Fibroblast of lung (primary cell): ENCODE measurements around the gene SLC35E1.

Experiments
- CTCF ChIP-seq, 2 donors: IDR thresholded peaks in 1 of 2; conservative IDR thresholded peaks in 1 of 2; 1 replicate in 1 of 2; 2 replicates in 1 of 2; pipeline ENCODE4 v1.5.1; 2011 to 2012; ENCODE audit warnings: low read length in 2 of 2, control low read depth in 1 of 2, inconsistent platforms in 1 of 2, low read depth in 1 of 2, mild to moderate bottlenecking in 1 of 2
- EZH2 ChIP-seq: IDR thresholded peaks from 2 replicates; pipeline ENCODE4 v1.5.1; 2012; ENCODE audit warnings: low read length, control low read depth, mild to moderate bottlenecking; ENCODE audit errors: missing control alignments

DNA sequence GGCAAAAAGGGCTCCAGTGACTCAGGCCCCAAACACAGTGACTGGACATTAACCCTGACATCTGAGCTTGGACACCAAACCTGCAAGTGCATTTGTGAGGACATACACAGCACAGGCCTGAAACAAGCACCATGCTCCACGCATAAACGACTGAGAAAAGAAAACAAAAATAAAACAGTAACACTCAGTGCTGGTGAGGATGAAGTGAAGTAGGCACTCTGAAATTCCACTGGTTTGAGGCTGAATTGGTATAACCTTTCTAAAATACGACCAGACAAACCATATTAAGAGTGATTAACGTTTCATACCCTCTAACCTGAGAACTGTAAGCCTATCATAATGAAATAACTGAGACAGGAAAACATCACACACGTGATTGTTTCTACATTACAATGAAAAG, 5.5 kb downstream of the SLC35E1 start:
- no peak for TF ChIP-seq CTCF (conservative IDR thresholded peaks at IDR 0.05 in 1 of 2, IDR thresholded peaks at IDR 0.05 in 1 of 2; ENCODE audit: low read depth in 1 of 2, low read length in 2 of 2)
- no peak for TF ChIP-seq EZH2
